MM.1S (cell line): ENCODE data around the gene CELF3.

Source experiments
- DNase-seq: peaks from one replicate; pipeline ENCODE4 v3.0.0-alpha.2; 2015
- H2AFZ ChIP-seq: fragments of 300-600 bp; sonication (generic); 2 replicates; pipeline ENCODE4 v1.6.0; 2016; ENCODE audit warnings: antibody characterized with exemption, low read length
- H3F3A ChIP-seq: fragments of 300-600 bp; sonication (generic); 2 replicates; pipeline ENCODE4 v1.6.1; 2016; ENCODE audit warnings: mild to moderate bottlenecking, antibody characterized with exemption, low read length, moderate library complexity, mixed read lengths; ENCODE audit not compliant: insufficient read depth
- H3K27ac ChIP-seq: fragments of 300-600 bp; sonication (generic); 2 replicates; pipeline ENCODE4 v1.5.1; 2016; ENCODE audit warnings: mild to moderate bottlenecking, low read length
- H3K27me3 ChIP-seq: fragments of 300-600 bp; sonication (generic); replicated peaks from 2 replicates; pipeline ENCODE4 v1.6.0; 2016; ENCODE audit warnings: low read length; ENCODE audit not compliant: insufficient read depth
- H3K36me3 ChIP-seq: fragments of 300-600 bp; sonication (generic); replicated peaks from 2 replicates; pipeline ENCODE4 v1.6.1; 2016; ENCODE audit warnings: mild to moderate bottlenecking, low read length, mixed read lengths; ENCODE audit not compliant: insufficient read depth
- H3K4me1 ChIP-seq: fragments of 300-600 bp; sonication (generic); 2 replicates; pipeline ENCODE4 v1.6.1; 2016; ENCODE audit warnings: low read length, mixed read lengths
- H3K4me2 ChIP-seq: fragments of 300-600 bp; sonication (generic); 2 replicates; pipeline ENCODE4 v1.6.0; 2016; ENCODE audit warnings: low read depth, low read length
- H3K4me3 ChIP-seq: fragments of 300-600 bp; sonication (generic); 2 replicates; pipeline ENCODE4 v1.5.1; 2016; ENCODE audit warnings: low read length, mixed read lengths
- H3K79me2 ChIP-seq: fragments of 300-600 bp; sonication (generic); 2 replicates; pipeline ENCODE4 v1.6.1; 2016; ENCODE audit warnings: mixed run types, low read length, mixed read lengths
- H3K9ac ChIP-seq: fragments of 300-600 bp; sonication (generic); 2 replicates; pipeline ENCODE4 v1.6.1; 2016; ENCODE audit warnings: low read length, mixed read lengths
- H3K9me2 ChIP-seq: fragments of 300-600 bp; sonication (generic); replicated peaks from 2 replicates; pipeline ENCODE4 v1.6.1; 2016; ENCODE audit warnings: mild to moderate bottlenecking, low read length, mixed read lengths; ENCODE audit not compliant: insufficient read depth
- H3K9me3 ChIP-seq: fragments of 300-600 bp; sonication (generic); replicated peaks from 2 replicates; pipeline ENCODE4 v1.6.1; 2016; ENCODE audit warnings: mild to moderate bottlenecking, low read length, mixed read lengths; ENCODE audit not compliant: insufficient read depth
- H4K20me1 ChIP-seq: fragments of 300-600 bp; sonication (generic); 2 replicates; pipeline ENCODE4 v1.6.1; 2016; ENCODE audit warnings: mild to moderate bottlenecking, low read length, moderate library complexity, mixed read lengths; ENCODE audit not compliant: insufficient read depth
- EZH2 ChIP-seq: fragments of 300-600 bp; sonication (generic); optimal IDR thresholded peaks from 2 replicates; pipeline ENCODE3; 2017; ENCODE audit warnings: low read depth, mild to moderate bottlenecking, antibody characterized with exemption, low read length, mixed read lengths
- EZH2phosphoT487 ChIP-seq: fragments of 300-600 bp; sonication (generic); IDR thresholded peaks from 2 replicates; pipeline ENCODE4 v1.6.1; 2018; ENCODE audit warnings: antibody characterized with exemption, low read length
- TF ChIP-seq, protein P1 (sequence below): fragments of 300-600 bp; sonication (generic); IDR thresholded peaks from 2 replicates; pipeline ENCODE4 v1.5.1; 2016; ENCODE audit warnings: antibody characterized with exemption, low read length, mixed read lengths

Gene CELF3

DNA sequence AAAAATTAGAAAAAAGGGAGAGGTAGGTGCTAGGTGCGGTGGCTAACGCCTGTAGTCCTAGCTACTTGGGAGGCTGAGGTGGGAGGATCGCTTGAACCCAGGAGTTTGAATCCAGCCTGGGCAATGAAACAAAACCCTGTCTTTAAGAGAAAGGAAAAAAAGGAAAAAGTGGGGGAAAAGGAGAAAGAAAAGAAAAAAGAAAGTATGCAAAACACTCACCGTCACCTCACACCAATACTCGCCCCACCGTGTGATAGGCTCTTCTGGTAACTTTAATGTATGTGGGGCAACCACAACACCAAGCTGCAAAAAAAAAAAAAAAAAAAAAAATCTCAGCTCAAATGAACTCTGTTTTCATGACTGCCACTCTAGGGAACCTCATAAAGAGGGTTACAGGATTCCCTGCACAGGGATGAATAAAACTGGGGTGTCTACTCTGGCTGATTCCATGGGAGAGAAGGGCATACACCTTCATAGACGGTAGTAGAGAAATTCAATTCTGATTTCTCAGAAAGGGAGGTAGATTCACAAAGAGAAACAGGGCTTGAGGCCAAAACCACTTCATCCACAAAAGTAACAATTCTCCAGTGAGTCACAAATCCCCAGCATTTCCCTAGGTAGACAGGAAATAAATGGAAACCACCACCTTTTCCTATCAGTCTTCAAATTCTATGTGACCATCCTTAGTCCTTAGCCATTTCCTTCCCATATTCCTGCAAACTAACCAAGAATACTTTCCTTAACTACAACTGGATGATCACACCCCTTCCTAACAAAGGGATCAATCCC lies 44.2 kb upstream of the CELF3 start:
- H3K9ac ChIP-seq, result no peak overlapping the region
- no peak overlapping the region for H3K4me3 ChIP-seq
- TF ChIP-seq EZH2phosphoT487, result no peak
- no peak for TF ChIP-seq EZH2
- TF ChIP-seq, protein P1, sequence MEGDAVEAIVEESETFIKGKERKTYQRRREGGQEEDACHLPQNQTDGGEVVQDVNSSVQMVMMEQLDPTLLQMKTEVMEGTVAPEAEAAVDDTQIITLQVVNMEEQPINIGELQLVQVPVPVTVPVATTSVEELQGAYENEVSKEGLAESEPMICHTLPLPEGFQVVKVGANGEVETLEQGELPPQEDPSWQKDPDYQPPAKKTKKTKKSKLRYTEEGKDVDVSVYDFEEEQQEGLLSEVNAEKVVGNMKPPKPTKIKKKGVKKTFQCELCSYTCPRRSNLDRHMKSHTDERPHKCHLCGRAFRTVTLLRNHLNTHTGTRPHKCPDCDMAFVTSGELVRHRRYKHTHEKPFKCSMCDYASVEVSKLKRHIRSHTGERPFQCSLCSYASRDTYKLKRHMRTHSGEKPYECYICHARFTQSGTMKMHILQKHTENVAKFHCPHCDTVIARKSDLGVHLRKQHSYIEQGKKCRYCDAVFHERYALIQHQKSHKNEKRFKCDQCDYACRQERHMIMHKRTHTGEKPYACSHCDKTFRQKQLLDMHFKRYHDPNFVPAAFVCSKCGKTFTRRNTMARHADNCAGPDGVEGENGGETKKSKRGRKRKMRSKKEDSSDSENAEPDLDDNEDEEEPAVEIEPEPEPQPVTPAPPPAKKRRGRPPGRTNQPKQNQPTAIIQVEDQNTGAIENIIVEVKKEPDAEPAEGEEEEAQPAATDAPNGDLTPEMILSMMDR, result no peak
- no peak for DNase-seq
- H3K79me2 ChIP-seq, result peaks cover 30% of the 10 kb centered on the region
- peaks cover 13% of the 10 kb centered on the region for H3K4me1 ChIP-seq
- H3K9me3 ChIP-seq, result no peaks in the 10 kb centered on the region
- no peaks in the 10 kb centered on the region for H3K9me2 ChIP-seq
- H3K4me2 ChIP-seq, result no peak overlapping the region
- no peak overlapping the region for H2AFZ ChIP-seq
- no peaks in the 10 kb centered on the region; the same call in 1 of the 2 replicates for H3K36me3 ChIP-seq
- H3K27me3 ChIP-seq, result no peaks in the 10 kb centered on the region
- H3F3A ChIP-seq, result peaks cover 4% of the 10 kb centered on the region; the same call in 1 of the 2 replicates
- H3K27ac ChIP-seq, result no peak overlapping the region
- no peaks in the 10 kb centered on the region for H4K20me1 ChIP-seq

DNA sequence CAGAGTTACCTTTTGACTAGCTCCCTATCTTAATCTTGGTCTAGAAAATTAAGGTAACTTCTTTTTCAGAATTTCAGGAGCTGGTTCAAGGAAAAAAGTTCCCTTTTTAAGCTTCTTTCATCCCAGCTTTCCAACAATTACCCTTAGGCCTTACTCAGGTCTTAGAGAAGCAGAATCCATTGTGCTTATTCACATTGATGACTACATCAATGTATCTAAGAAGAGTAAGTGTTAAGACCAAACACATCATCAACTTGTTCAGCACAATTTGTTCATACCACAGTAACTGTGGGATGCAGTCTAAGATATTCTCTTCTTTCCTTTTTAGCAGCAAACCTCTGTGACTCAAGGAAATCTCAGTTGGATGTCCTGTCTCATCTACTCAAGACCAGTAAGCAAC lies 42.6 kb upstream of the CELF3 start:
- DNase-seq, result no peak
- H3K9me2 ChIP-seq, result no peaks in the 10 kb centered on the region
- peaks cover 12% of the 10 kb centered on the region for H3K4me1 ChIP-seq
- H3K27ac ChIP-seq, result no peak overlapping the region
- no peaks in the 10 kb centered on the region for H3K9me3 ChIP-seq
- no peak overlapping the region for H3K9ac ChIP-seq
- no peak overlapping the region for H2AFZ ChIP-seq
- H3K4me2 ChIP-seq, result no peak overlapping the region
- no peaks in the 10 kb centered on the region for H3K27me3 ChIP-seq
- H4K20me1 ChIP-seq, result no peaks in the 10 kb centered on the region
- H3F3A ChIP-seq, result peaks cover 4% of the 10 kb centered on the region; the same call in 1 of the 2 replicates
- H3K79me2 ChIP-seq, result peaks cover 30% of the 10 kb centered on the region
- TF ChIP-seq EZH2 (no peak), EZH2phosphoT487 (no peak)
- TF ChIP-seq, protein P1, result no peak
- no peak overlapping the region for H3K4me3 ChIP-seq
- no peaks in the 10 kb centered on the region; the same call in 1 of the 2 replicates for H3K36me3 ChIP-seq

DNA sequence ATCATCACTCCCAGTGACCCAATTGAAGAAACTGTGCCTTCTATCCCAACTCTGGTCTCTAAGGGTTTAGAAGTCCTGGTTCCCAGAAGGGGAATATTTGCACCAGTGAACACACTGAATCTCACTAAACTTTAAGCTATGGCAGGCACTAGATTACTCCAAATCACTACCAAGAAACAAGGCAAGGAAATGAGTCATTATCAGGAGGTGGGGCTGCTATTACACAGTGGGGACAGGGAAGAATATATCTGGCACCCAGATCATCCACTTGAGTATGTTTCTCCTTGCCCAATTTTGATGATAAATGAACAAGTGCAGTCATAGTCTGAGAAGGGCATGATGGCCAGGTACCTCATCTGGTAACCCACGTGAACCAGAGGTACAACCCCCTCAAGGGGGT lies 39.7 kb upstream of the CELF3 start:
- H2AFZ ChIP-seq, result no peak overlapping the region
- H3K36me3 ChIP-seq, result no peaks in the 10 kb centered on the region; the same call in 1 of the 2 replicates
- TF ChIP-seq EZH2 (no peak), EZH2phosphoT487 (no peak)
- TF ChIP-seq, protein P1, result no peak
- H3K9me2 ChIP-seq, result no peaks in the 10 kb centered on the region
- no peaks in the 10 kb centered on the region for H3K27me3 ChIP-seq
- H3K4me2 ChIP-seq, result no peak overlapping the region
- H3K4me1 ChIP-seq, result no peaks in the 10 kb centered on the region
- H3F3A ChIP-seq, result no peaks in the 10 kb centered on the region
- no peak overlapping the region for H3K4me3 ChIP-seq
- no peak for DNase-seq
- H4K20me1 ChIP-seq, result no peaks in the 10 kb centered on the region
- no peak overlapping the region for H3K27ac ChIP-seq
- peaks cover 5% of the 10 kb centered on the region; the same call in 1 of the 2 replicates for H3K79me2 ChIP-seq
- H3K9ac ChIP-seq, result no peak overlapping the region
- H3K9me3 ChIP-seq, result no peaks in the 10 kb centered on the region
